ENCODE data around the gene PPP1R17. TPM values are rescaled to one million over a fixed set of nuclear protein-coding genes. Genes with fewer than 3 reads are reported as not detected.

The PPP1R17 gene
- total and polyA plus RNA-seq, 2 of the 13 experiments (the other 11 are each of a cell fraction or from before 2014, with no cell fraction given), result not detected

DNA sequence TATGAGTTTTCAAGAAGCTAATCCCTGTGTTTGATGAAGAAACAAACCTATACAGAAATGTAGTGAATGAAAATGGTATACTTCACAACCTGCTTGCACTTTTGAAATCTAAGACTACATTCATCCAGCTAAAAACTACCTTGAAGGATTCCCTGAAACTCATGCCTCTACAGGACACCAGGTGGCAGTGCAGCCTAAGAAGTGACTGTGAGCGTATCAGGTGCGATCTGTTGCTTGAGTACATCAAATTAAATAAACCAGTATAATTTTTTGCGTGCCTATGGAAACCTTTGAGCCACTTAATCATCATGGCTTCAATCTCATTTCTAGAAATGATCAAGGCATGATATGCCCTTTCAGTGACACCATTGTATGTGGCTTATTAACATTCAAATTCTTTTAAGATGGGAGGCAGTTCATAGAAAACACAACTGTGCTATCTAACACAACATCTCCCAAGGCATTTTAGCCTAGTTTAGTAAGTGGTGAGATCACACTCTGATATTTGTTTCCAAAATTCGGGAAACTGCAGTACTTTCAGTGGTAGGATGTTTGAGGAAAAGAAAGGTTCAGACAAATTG lies 57.4 kb downstream of the PPP1R17 start (continued):
- peak; percentile 86 for TF ChIP-seq SMC3 (IDR thresholded peaks at IDR 0.05; ENCODE audit: low read length)

DNA sequence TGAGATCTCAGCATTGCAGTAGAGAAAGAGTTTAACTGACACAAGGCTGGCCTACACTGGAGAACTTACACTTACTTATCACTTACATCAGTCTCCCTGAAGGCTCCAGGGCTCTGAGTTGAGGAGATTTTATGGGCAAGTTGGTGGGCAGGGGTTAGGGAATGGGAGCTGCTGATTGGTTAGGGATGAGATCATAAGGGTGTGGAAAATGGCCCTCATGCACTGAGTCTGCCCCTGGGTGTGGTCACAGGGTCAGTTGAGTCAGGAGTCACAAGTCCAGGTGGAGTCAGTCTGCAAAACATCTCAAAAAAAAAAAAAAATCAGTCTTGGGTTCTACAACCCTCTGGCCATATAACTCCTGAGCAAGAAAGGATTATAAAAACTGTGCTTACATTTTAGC lies 60.5 kb downstream of the PPP1R17 start:
- Histone ChIP-seq H3K27me3 (ENCODE audit: control insufficient read depth in 1 of 2, insufficient read depth in 2 of 2, low read length in 2 of 2) (no peaks in the 10 kb centered on the region), H3K4me1 (ENCODE audit: insufficient read depth, low read length) (no peaks in the 10 kb centered on the region), H3K4me3 (replicated peaks in 1 of 3; ENCODE audit: insufficient read depth in 1 of 3, low read depth in 2 of 3, low read length in 3 of 3) (no peak overlapping the region), H3K4me2 (ENCODE audit: low read depth, low read length) (no peak overlapping the region), H3K9ac (ENCODE audit: insufficient read depth, low read depth, low read length) (no peak overlapping the region), H4K20me1 (ENCODE audit: insufficient read depth, low read length) (no peaks in the 10 kb centered on the region), H2AFZ (ENCODE audit: low read length) (no peak overlapping the region), H3K27ac (ENCODE audit: extremely low read length, insufficient read depth, low read length) (no peak overlapping the region), H3K36me3 (replicated peaks in 1 of 2; ENCODE audit: control insufficient read depth in 1 of 2, insufficient read depth in 2 of 2, low read length in 2 of 2) (no peaks in the 10 kb centered on the region), H3K79me2 (ENCODE audit: insufficient read depth, low read length) (no peaks in the 10 kb centered on the region), H3K9me3 (ENCODE audit: low read length) (no peaks in the 10 kb centered on the region)
- ATAC-seq (no peak), FAIRE-seq (no peak), DNase-seq (ENCODE audit: low spot score) (no peak)
- intact Hi-C loops (cut with micrococcal nuclease; ENCODE audit: unreplicated experiment) (no loop called here), in situ Hi-C loops (cut with HindIII; ENCODE audit: extremely low pct_ligation_motif_present, low pct_unique_long_range_greater_than_20kb) (loop anchor here (10.0 to 25.0 kb wide), 2 partner anchors 737 to 760 kb away; no protein-coding TSS in a partner anchor)
- BruUV-seq (replicated peaks), result no TSS peak
- POLR2A ChIA-PET, result no interaction called here
- TF ChIP-seq ATM (IDR thresholded peaks at IDR 0.05; ENCODE audit: borderline replicate concordance) (no peak), NR2C2 (CRISPR knock-in tag; IDR thresholded peaks at IDR 0.05; ENCODE audit: borderline replicate concordance) (no peak), SRY (CRISPR knock-in tag; IDR thresholded peaks at IDR 0.05) (no peak), ZNF251 (CRISPR knock-in tag; IDR thresholded peaks at IDR 0.05) (no peak), EEA1 (CRISPR knock-in tag; IDR thresholded peaks at IDR 0.05; ENCODE audit: borderline replicate concordance) (no peak), ZNF121 (CRISPR knock-in tag; IDR thresholded peaks at IDR 0.05) (no peak), KDM3A (CRISPR knock-in tag; IDR thresholded peaks at IDR 0.05; ENCODE audit: low read depth) (no peak), FOXK2 (IDR thresholded peaks at IDR 0.05) (no peak), FOXP1 (IDR thresholded peaks at IDR 0.05) (no peak), FOXP1 (CRISPR knock-in tag; IDR thresholded peaks at IDR 0.05) (no peak), HOXD1 (CRISPR knock-in tag; IDR thresholded peaks at IDR 0.05) (no peak)
- TF ChIP-seq, protein P1, sequence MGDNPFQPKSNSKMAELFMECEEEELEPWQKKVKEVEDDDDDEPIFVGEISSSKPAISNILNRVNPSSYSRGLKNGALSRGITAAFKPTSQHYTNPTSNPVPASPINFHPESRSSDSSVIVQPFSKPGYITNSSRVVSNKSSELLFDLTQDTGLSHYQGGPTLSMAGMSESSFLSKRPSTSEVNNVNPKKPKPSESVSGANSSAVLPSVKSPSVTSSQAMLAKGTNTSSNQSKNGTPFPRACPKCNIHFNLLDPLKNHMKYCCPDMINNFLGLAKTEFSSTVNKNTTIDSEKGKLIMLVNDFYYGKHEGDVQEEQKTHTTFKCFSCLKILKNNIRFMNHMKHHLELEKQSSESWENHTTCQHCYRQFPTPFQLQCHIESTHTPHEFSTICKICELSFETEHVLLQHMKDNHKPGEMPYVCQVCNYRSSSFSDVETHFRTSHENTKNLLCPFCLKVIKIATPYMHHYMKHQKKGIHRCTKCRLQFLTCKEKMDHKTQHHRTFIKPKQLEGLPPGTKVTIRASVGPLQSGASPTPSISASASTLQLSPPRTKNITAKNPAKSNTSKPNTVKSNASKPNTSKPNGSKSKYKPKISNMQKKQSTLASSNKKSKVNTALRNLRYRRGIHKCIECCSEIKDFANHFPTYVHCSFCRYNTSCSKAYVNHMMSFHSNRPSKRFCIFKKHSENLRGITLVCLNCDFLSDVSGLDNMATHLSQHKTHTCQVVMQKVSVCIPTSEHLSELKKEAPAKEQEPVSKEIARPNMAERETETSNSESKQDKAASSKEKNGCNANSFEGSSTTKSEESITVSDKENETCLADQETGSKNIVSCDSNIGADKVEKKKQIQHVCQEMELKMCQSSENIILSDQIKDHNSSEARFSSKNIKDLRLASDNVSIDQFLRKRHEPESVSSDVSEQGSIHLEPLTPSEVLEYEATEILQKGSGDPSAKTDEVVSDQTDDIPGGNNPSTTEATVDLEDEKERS (CRISPR knock-in tag; IDR thresholded peaks at IDR 0.05), result no peak
- TF ChIP-seq, protein P2, sequence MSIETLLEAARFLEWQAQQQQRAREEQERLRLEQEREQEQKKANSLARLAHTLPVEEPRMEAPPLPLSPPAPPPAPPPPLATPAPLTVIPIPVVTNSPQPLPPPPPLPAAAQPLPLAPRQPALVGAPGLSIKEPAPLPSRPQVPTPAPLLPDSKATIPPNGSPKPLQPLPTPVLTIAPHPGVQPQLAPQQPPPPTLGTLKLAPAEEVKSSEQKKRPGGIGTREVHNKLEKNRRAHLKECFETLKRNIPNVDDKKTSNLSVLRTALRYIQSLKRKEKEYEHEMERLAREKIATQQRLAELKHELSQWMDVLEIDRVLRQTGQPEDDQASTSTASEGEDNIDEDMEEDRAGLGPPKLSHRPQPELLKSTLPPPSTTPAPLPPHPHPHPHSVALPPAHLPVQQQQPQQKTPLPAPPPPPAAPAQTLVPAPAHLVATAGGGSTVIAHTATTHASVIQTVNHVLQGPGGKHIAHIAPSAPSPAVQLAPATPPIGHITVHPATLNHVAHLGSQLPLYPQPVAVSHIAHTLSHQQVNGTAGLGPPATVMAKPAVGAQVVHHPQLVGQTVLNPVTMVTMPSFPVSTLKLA (IDR thresholded peaks at IDR 0.05), result no peak
- TF ChIP-seq, protein P3, sequence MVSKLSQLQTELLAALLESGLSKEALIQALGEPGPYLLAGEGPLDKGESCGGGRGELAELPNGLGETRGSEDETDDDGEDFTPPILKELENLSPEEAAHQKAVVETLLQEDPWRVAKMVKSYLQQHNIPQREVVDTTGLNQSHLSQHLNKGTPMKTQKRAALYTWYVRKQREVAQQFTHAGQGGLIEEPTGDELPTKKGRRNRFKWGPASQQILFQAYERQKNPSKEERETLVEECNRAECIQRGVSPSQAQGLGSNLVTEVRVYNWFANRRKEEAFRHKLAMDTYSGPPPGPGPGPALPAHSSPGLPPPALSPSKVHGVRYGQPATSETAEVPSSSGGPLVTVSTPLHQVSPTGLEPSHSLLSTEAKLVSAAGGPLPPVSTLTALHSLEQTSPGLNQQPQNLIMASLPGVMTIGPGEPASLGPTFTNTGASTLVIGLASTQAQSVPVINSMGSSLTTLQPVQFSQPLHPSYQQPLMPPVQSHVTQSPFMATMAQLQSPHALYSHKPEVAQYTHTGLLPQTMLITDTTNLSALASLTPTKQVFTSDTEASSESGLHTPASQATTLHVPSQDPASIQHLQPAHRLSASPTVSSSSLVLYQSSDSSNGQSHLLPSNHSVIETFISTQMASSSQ (IDR thresholded peaks at IDR 0.05; ENCODE audit: low read depth), result no peak
- TF ChIP-seq, protein P3 (CRISPR knock-in tag; IDR thresholded peaks at IDR 0.05; ENCODE audit: borderline replicate concordance), result no peak
- CTCF ChIA-PET (ENCODE audit: low intra/inter-chr PET ratio, low total read pairs), result no interaction called here
